Measurements from ENCODE around the gene TECPR1.

The TECPR1 gene

DNA sequence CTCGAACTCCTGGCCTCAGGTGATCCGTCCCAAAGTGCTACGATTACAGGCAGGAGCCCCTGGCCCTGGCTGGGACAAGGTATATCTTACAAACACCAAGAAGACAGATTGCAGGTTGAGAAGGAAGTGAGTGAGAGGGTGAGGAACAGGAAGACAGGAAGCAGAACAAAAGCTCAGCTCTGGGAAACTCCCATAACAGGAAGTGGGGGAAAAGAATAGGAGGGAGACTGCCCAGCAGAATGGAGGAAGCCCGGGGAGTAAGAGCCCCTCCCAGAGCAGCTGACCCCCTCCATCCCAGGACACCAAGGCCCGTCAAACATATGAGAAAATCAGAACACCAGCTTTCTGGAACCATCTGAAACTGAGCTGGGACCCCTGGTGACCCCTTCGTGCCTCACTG is 2.9 kb downstream of the TECPR1 start:
- DNase-seq (ENCODE audit: low spot score) = no peak

GRCh38 chr7:98248156-98248555 is 3.9 kb downstream of the TECPR1 start:
- no peak for DNase-seq (ENCODE audit: low spot score)

DNA sequence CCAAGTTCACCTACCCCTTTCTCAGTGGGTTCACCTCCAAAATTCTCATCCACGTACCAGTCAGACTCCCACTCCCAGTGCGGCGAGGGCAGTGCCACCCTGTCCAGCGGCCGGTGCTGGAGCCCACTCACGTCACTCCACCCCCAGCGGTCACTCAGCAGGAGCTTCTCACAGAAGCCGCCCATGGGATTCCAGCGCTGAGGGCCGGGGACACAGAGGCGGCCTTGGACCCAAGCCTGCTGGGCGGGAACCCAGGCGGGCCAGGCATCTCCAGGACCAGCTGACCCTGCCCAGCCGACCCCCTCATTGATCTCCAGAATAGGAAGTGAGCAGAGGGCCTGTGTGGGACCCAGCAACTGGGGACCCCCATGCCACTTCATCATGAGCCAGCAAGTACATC is 7.2 kb downstream of the TECPR1 start:
- DNase-seq (ENCODE audit: low spot score) = no peak

DNA sequence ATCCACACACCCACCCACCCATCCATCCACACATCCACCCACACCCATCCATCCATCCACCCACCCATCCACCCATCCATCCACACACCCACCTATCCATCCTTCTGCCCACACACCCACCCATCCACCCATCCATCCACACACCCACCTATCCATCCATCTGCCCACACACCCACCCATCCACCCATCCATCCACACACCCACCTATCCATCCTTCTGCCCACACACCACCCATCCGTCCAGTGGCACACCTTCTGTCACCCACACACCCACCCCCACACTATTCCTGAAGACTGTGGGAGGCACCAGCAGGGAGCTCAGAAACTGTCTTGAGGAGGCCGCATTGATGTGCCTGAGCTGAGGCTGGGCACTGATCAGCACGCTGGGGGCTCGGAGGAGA is 9.1 kb downstream of the TECPR1 start:
- no peak for DNase-seq (ENCODE audit: low spot score)

DNA sequence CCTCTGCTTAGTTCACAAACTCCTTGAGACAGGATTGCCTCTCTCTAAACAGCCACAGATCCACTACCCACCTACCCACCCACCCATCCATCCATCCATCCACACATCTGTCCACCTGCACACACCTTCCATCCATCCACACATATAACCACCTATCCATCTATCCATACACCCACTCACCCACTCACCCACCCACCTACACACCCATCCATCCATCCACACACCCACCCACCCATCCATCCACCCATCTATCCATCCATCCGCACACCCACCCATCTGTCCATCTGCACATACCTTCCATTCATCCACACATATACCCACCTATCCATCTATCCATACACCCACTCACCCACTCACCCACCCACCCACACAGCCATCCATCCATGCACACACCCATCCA is 9.7 kb downstream of the TECPR1 start:
- no peak for DNase-seq (ENCODE audit: low spot score)

DNA sequence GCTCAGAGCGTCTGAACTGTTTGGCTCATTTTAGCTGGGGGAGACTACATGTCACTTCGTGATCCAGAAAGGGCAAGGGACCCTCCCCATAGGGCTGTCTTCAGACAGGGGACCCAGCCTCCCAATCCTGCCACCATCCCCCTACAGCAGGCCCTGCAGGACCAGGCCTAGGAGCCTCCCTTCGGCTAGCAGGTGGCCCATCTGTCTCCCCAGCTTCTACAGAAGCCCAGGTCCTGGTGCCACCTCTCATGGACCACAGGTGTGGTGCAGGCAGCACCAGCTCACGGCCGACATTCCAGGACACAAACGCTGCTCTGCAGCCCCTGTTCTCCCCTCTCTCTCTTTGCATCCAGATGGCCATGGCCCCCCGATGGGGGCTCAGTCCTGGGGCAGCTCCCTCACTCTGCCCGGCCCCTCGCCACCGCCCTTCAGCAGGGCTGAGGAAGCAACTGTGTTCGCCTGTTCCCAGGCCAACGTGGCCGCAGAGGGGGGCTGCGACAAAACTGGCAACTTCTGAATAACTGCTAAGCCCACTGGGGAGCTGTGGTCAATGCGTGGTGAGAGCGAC is 10.3 kb downstream of the TECPR1 start:
- no peak for DNase-seq (ENCODE audit: low spot score)

DNA sequence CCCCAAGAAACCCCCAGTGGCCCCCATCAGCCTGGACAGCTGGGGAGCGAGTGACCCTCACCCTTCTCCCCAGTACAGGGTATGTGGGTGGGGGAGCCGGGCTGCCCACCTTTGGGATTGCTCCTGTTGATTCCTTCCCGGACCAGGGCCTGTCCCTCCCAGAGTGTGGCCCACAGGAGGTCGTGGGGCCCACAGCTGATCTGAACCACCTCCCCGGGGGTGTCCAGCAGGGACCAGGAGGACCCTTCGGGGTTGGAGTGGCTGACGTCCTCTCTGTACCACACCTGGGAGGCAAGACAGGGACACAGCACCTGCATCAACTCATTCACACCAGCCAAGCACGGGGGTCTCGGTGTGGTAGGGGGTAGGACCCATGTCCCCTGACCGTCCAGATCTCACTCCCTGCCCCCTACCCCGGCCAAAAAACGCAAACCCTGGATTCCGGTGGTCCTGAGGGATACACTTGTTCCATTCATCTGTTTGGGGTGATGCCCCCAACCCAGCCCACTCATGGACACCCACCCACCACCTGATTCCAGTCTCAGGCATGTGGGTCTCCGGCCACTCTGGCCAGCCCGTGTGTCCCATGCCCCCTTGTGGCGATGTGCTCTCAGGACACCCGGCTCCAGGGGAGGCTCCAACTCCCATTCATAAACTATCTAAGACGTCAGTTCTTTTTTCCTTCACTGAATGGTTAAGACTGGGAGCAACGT is 10.9 kb downstream of the TECPR1 start:
- peak; percentile 30 for DNase-seq (ENCODE audit: low spot score)

- DNase-seq (ENCODE audit: low spot score) = no peak
Measured at GRCh38 chr7:98238976-98239375, 13.1 kb downstream of the TECPR1 start.

DNA sequence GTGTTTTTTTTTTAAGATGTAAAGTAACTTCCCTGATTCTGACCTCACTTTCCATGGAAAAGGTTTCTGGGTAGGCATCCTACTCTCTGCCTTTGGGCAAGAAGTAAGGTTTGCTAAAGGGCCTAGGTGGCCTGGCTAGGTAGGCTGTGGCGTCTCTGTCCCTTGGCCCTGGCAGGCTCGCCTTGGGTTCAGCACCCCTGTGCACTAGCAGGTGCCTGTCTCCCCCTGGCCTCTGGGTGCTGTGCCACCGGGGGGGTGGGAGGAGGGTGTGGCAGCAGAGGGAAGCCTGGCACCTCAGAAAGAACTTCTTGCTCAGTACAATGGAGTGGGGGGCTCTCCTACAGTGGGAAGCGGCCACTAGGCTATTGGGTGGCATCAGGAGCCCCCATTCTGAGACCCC is 14.0 kb downstream of the TECPR1 start:
- no peak for DNase-seq (ENCODE audit: low spot score)

GRCh38 chr7:98236355-98237185 is 15.5 kb downstream of the TECPR1 start:
- DNase-seq (ENCODE audit: low spot score) = no peak

GRCh38 chr7:98235901-98236300 is 16.1 kb downstream of the TECPR1 start:
- DNase-seq (ENCODE audit: low spot score) = no peak

GRCh38 chr7:98234429-98235147 is 17.4 kb downstream of the TECPR1 start:
- DNase-seq (ENCODE audit: low spot score) = no peak

DNA sequence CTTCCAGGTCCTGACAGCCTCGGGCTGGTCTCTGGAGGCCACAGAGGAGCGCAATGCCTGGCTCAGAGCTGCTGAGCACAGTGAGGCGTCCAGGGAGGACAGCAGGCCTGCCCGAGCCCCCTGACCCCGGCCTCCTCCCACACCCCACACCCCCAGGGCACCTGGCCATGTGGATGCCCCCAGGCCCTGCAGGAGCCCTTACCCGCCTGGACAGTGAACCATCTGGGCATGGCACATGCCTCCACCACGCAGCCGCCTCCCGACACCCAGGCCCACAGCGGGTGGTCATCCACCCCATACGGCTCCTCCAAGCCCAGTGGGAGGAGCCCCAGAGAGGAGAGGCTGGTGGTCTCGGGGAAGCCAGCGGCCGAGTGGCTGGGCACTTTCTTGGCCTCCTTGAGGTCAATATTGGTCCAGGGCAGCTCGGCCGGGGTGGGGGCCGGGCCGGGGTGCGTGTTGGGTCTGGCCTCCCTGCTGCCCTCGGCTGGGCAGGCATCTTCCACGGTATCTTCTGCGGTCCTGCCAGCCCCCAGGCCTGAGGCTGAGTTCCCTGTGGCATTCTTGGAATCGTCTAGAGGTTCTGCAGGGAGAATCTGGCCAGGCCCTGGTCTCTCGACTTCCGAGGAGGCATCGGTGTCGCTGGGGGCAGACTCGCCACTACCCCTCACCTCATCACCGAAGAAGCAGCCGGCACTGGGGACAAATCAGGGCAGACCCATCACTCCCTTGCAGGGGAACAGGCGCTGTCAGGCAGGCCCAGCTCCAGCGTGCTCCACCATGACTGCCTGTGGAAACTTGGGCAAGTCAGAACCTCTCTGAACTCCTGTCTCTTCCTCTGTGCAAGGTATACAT is 18.6 kb downstream of the TECPR1 start:
- DNase-seq (ENCODE audit: low spot score) = no peak

DNA sequence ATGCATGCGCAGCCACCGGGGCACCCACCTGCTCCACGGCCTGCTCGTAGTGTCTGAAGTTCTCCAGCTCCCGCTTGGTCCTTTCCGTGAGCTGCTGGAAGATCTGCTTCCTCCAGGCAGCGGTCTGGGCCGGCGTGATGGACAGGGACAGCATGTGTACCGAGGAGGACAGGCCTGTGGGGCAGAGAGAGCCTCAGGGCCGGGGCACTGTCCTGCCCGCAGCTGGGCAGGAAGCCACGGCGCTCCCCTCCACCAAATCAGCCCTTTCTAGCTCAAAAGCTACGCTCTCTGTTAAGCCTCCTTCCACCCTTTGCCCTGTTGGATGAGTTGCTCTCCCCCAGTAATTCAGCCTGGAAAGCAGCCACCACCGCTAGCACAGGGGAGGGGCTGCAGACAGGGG is 19.2 kb downstream of the TECPR1 start:
- DNase-seq (ENCODE audit: low spot score) = no peak

DNA sequence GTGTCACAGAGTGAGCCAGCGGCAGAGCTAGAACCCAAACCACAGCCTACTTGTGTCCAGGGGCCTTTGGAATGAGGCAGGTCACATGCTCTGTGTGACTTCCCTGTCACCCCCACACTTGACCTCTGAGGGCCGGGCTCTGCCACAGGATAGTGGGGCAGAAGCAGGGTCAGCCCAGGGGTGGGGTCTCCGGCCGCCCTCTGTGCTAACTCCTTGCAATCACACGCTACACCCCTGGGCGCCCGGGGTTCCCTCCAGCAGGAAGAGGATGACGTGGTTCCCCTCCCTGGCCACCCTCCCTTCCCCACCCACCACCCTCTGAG is 19.8 kb downstream of the TECPR1 start:
- DNase-seq (ENCODE audit: low spot score) = no peak

DNA sequence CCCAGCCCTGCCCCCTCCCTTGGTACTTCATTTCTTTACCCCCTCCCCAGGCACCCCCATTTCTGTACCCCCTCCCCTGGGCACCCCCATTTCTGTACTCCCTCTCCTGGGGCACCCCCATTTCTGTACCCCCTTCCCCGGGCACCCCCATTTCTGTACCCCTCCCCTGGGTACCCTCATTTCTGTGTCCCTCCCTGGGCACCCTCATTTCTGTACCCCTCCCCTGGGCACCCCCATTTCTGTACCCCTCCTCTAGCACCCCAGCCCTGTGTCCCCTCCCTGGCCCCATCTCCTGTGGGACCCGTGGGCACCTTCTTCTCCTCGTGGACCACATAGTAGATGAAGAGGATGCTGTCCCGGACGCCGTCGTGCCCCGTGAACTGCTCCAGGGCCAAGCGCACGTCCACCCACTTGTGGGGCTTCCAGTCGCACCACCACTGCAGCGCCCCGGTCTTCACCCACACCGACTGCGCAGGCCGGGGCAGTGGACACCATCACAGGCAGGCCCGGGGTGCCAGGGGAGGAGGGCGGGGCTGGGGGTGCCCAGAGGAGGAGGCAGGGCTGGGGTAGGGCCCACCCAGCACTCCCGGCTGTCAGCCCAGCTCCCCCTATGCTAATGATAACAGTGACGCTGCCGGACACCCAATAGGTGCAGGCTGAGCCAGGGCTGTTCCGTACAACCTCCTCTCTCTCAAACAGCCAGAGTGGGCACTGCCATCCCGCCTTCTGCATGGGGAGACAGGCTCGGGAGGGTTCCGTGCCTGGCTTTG is 20.4 kb downstream of the TECPR1 start:
- no peak for DNase-seq (ENCODE audit: low spot score)

DNA sequence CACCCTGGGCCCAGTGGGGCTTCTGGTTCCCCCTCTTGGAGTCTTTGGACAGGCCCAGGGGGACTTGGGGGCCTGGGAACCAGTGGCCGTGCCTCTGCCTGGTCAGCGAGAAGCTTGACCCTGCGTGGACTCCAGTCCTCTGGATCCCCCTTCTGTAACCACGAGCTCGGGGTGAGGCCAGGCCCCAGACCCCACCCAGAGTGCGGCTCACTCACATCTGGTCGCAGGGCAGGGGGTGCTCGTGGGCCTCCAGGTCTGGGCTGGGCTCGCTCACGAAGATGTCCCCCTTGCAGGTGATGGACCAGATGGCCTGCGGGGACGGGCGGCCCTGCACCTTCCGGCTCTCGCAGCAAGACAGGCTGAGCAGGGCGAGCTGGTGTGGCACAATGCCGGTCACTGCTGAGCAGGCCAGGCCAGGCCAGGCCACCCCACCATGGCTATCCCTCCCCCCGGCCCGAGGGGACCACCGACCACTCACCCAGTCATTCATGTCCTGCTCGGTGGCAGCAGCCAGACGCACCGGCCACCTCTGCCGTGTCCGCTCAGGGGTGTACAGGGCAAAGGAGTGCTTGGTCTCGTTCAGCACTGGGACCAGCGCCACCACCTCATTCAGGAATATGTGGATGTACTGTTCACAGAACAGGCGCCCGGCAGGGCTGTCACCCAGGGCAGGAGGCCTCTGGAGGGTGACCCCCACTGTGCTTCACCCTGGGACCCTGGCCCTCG is 21.1 kb downstream of the TECPR1 start:
- DNase-seq (ENCODE audit: low spot score) = no peak

DNA sequence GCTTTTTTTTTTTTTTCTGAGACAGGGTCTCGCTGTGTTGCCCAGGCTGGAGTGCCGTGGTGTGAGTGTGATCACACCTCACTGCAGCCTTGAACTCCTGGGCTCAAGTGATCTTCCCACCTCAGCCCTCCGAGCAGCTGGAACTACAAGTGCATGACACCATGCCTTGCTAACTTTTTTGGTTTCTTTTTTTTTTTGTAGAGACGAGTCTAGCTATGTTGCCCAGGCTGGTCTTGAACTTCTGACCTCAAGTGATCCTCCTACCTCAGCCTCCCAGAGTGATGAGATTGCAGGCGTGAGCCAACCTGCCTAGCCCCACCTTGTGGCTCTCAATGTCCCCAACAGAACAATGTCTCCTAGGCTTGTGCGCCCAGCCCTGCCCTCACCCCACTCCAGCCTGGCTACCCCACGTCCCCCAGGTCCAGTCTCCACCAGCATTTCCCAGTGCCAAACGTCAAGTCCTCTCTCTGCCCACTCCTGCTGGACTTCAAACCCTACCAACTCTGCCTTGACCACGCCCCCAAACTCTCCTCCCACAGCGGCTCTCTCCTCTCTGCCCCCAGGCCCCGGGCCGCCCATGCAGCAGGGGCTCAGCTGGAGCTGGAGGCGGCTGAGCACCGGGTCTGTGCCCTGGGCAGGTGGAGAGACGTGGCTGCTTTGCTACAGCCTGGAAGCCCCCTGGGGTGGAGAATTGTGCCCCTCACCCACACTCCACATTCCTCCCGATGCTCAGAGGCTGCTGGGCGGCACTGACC is 21.9 kb downstream of the TECPR1 start:
- DNase-seq (ENCODE audit: low spot score) = no peak

GRCh38 chr7:98229441-98229840 is 22.6 kb downstream of the TECPR1 start:
- no peak for DNase-seq (ENCODE audit: low spot score)

DNA sequence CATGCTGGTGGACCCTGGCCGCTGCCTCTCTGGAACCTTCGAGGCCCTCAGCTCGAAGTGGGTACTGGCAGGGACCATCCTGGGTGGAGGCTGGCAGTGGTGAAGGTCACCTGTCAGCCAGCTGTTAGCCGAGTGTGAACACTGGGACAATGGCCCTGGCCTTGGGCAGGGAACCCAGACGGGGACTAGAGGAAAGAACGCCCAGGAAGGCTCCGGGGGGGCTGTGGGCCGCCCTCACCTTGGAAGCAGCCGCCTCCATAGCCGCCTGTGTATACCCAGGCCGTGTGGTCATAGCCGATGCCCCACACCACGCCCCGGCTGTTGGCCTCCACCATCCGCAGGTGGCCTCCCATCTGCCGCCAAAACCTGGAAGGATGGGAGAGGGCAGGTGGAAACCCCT is 23.2 kb downstream of the TECPR1 start:
- DNase-seq (ENCODE audit: low spot score) = no peak

All from cerebellar cortex (tissue), 1 donor.